Activated CD4-positive, alpha-beta T cell treated with anti-CD3 and anti-CD28 coated beads, Interleukin-2, amount 50 U/mL, for 16 hours (primary cell): ENCODE data around the gene CFAP298.
A peak's percentile ranks its signal among the peaks of the same experiment; 100 is the strongest.

Experiments used
- DNase-seq: peaks from one replicate; pipeline ENCODE4 v3.0.0-alpha.2; 2020

The CFAP298 gene

DNA sequence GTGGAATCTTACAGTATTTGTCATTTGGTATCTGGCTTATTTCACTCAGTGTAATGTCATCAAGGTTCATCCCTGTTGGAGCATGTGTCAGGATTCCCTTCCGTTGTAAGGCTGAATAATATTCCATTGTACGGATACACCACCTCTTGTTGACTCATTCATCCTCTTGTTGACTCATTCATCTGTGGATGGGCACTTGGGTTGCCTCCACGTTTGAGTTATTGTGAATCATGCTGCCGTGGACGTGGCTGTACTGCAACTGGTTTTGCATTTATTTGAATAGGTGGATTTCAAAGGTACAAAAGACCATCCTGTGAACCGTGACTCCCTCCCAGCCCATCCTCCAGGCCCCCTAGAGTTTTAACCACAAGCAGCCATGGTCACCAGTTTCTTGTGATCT is 15.0 kb downstream of the CFAP298 start:
- peak; percentile 5 for DNase-seq

DNA sequence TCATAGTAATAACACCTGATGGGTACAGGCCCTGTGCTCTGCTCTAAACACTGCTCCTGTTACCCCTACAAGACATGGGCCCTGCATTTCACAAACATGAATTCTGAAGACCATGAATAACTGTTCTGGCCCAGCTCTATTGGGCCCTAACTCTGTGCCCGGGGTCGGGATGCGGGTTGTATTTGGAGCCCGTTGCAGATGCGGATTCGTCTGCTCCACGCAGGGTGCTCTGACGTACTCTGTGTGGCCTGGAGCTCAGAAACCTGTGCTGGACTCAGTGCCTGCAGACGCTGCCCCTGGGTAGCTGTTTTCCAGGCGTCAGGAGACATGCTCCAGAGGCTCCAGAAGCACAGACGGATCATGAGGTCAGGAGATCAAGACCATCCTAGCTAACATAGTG is 16.7 kb downstream of the CFAP298 start:
- no peak for DNase-seq

DNA sequence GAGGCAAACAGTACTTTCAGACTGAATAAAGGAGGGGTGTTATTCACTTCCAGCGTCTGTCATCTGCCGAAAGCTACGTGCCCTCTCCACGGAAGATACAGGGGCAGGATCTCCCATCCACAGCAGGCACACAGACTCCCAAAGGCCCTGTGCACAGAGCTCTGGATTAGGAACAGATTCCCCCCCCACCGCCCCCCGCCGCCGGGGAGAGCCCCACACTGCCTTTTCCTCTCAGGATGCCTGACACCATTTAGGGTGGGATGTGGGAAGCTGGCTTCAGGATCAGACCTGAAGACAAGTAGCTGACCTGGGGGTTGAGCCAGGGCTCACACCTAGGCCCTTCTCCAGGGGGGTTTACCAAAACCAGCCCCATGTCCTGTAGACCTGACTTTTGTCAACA is 18.5 kb downstream of the CFAP298 start:
- DNase-seq = no peak

DNA sequence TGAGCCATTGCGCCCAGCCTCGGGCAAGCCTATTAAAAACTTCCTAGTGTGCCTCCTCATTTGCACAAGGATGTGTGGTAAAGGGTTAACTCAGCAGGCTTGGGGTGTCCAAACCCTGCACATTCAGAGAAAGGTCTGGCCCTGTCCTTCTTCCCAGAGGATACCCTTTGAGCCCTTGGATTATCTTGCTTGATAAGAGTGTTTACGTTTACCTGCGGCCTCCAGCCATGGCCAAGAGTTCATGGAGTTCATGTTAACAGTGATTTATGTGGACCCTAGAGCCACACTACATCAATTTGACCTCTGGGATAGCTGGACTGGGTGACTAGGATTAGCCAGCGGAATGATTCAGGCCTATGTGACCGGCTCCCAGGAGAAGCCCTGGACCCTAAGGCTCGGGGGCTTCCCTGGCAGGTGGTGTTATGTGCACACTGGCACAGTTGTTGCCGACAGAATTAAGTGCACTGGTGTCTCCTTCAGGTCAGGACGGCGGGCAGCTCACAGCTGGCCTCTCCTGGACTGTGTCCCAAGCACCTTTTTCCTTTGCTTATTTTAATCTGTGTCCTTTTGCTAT is 19.2 kb downstream of the CFAP298 start:
- DNase-seq = no peak

GRCh38 chr21:32590130-32590529 is 22.0 kb downstream of the CFAP298 start:
- DNase-seq = no peak

GRCh38 chr21:32587651-32588050 is 24.5 kb downstream of the CFAP298 start:
- DNase-seq = no peak

GRCh38 chr21:32587120-32587519 is 25.1 kb downstream of the CFAP298 start:
- DNase-seq = no peak

DNA sequence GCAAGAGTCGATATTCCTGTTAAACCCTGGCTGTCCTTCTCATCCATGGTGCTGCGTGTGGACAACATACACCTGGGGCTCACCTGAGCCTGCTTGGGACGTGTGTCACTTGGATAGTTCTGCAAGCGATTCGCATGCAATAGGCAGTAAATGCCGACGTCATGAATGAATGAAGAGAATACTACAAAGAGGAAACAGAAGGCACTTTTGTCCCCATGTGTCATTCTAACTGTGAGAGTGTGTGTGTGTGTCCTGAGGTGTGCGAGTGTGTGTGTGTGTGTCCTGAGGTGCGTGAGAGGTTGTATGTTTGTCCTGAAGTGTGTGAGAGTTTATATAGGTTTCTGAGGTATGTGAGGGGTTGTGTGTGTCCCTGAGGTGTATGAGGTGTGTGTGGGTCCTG is 26.2 kb downstream of the CFAP298 start:
- no peak for DNase-seq

GRCh38 chr21:32585042-32585710 is 27.0 kb downstream of the CFAP298 start, which contains the start of gene TCP10L:
TSS of gene TCP10L (minus strand) at chr21:32585523. CDS start at chr21:32584304, 1,219 bp downstream.
- DNase-seq = no peak

GRCh38 chr21:32584472-32584871 is 27.7 kb downstream of the CFAP298 start:
- no peak for DNase-seq

DNA sequence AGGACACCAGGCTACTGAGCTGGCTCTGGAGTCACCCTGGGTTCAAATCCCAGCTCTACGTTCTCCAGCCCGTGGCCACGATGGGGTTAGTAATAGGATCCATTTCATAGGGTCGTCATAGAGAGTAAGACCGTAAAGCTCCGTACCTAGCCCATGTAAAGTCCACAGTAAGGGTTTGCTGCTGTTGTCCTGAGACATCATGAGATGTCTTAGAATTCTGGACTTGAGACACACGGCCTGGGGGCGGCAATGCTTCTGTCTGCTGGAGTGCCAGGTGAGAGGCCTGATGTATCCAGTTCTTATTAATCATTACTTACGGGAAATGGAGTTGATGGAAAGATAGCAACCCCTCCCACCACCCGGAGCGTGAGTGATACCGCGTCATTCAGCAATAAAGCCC is 30.4 kb downstream of the CFAP298 start:
- DNase-seq = no peak

- DNase-seq = no peak
Measured at GRCh38 chr21:32580949-32581348, 31.2 kb downstream of the CFAP298 start.

DNA sequence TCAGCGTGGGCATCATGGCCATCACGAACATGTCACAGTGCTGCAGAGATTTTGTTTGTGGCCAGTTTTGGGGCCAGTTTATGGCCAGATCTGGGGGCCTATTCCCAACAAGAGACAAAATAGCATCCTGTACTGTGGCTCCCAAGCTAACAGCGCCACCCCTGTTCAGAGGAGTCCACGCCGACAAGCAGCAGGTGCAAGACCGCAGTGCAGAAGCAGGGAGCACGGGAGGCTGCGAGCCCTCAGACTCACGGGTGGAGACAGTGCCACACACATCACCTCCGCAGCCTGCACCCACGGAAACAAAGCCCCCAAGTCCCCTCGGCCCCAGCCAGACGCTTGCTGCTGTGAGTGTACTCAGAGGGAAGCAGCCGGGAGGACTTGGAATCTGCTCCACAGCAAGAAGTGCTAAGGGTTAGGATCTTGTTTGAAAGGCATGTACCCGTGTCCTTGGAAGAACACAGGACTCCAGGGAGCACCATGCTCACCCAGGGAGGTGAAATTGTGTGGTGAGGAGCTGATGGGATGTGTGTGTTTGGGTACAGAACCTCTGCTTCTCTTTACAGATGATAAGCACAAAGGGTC is 34.0 kb downstream of the CFAP298 start:
- DNase-seq = peak; percentile 27

GRCh38 chr21:32576011-32576410 is 36.2 kb downstream of the CFAP298 start:
- DNase-seq = no peak

DNA sequence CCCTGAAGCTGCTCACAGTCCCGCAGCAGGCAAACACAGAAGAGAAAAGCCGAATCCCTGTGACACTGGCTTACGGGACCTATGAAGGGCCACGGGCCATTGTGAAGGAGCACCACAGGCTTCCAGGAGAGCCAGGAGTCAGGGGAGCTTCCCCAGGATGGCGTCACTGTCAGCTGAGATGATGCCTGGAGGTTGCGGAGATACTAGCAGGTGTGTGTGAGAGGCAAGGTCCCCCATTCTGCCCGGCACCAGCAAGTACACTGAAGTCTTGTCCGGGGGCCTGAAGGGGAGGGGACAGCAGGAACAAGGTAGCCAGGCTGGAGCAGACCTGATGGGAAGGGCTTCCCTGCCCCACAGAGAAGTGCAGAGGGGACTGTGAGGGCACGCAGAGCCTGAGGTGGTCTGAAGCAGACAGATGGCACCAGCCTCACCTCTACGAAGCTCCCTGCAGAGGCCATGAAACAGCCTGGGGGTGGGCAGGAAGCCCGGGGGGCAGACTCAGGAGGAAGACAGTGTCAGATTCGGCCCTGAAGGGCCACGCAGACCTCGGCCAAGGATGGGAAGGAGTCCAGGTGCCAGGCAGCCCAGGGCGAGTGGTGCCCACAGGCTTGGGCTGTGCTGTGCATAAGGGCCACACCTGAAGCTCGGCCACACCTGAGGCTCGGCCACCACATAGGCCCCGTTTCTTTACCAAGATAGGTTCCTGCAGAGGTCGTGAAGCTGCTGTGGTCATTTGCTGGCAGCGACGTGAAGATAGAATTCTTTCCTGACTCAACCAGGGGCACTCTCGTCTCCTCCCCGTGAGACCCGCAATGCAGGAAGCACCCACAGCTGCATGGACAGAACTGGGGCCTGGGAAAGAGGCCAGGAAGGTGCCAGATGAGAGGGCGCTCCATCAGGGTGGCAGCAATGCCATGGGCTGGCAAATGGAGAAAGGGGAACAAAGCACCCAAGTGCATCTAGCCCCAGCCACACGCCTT is 36.9 kb downstream of the CFAP298 start:
- DNase-seq = no peak

GRCh38 chr21:32572574-32573420 is 39.4 kb downstream of the CFAP298 start:
- DNase-seq = no peak

GRCh38 chr21:32570456-32570855 is 41.7 kb downstream of the CFAP298 start:
- DNase-seq = peak; percentile 48

DNA sequence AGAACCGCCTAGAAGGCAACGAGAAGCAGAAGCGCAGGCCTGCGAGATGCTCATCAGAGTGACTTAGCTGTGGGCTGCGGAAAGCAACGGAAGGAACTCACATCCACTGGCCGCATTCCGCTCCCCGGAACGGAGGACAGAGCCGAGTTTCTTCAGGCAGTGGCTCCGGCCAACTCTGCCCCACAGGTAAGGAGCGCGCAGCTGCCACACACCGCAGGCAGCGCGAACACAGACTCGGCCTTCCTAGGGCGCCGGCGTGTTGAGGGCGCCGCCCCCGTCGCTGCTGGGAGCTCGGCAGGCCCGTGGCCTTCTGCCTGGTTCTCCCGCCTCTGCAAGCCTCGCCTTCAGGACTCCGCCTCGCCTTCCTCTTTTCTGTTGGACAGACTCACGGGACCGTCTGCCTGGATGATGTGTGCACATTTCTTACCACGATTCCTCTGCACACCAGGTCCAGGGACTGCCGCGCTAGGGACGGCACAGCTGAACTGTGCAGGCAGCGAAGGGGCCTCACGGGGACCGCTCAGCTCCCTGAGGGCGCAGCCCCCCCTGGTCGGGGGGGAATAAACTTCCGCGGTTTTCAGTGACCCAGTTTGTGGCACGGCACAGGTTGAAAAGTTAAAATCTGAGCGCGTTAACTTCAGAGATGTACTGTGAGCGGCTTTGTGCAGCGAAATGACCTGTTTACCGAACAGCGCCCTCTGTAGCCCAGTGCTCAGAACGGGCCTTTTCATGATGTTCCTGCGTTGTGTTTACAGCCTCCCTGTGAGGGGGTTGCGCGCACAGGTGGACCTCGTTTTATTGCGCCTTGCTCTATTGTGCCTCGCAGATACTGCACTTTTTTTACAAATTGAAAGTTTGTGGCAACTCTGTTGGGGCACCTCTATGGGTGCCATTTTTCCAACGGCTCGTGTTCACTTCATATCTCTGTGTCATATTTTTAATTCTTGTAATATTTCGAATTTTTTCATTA is 42.6 kb downstream of the CFAP298 start:
- DNase-seq = peak; percentile 83

GRCh38 chr21:32567626-32568025 is 44.6 kb downstream of the CFAP298 start:
- DNase-seq = no peak

- no peak for DNase-seq
Measured at GRCh38 chr21:32566741-32567389, 45.3 kb downstream of the CFAP298 start.
